HEK293T (cell line): ENCODE results near the gene SHROOM1.

Experiments
- CTCF ChIA-PET: fragments of 350-600 bp; formaldehyde crosslinking; extraction: SDS; loops from one replicate; lab custom pipeline; 2021; ENCODE audit warnings: antibody characterized with exemption, inconsistent platforms; lab: Yijun Ruan, JAX
- POLR2A ChIA-PET: fragments of 350-600 bp; formaldehyde crosslinking; extraction: SDS; loops from one replicate; lab custom pipeline; 2020; ENCODE audit warnings: antibody characterized with exemption, inconsistent platforms; lab: Yijun Ruan, JAX
- DNase-seq: peaks from one replicate; pipeline ENCODE4 v3.0.0; 2012; ENCODE audit warnings: mixed read lengths; ENCODE audit errors: extremely low spot score
- ARNT ChIP-seq: fragments of 450-650 bp; IDR thresholded peaks from 2 replicates; pipeline ENCODE4 v1.6.1; 2017; ENCODE audit warnings: mild to moderate bottlenecking
- BHLHE40 ChIP-seq: fragments of 450-650 bp; IDR thresholded peaks from 2 replicates; pipeline ENCODE4 v1.6.1; 2016; ENCODE audit warnings: mild to moderate bottlenecking, moderate library complexity, borderline replicate concordance
- CTBP1 ChIP-seq: fragments of 450-650 bp; IDR thresholded peaks from 2 replicates; pipeline ENCODE4 v1.6.1; 2016; ENCODE audit warnings: borderline replicate concordance
- ELF4 ChIP-seq: fragments of 450-650 bp; IDR thresholded peaks from 2 replicates; pipeline ENCODE4 v1.6.1; 2017; ENCODE audit warnings: antibody characterized with exemption
- FOXA1 ChIP-seq: fragments of 450-650 bp; IDR thresholded peaks from 2 replicates; pipeline ENCODE4 v1.6.1; 2016; ENCODE audit warnings: mild to moderate bottlenecking
- FOXK2 ChIP-seq: fragments of 450-650 bp; IDR thresholded peaks from 2 replicates; pipeline ENCODE4 v1.6.1; 2016; ENCODE audit warnings: mild to moderate bottlenecking
- FOXM1 ChIP-seq: fragments of 450-650 bp; IDR thresholded peaks from 2 replicates; pipeline ENCODE4 v1.6.1; 2017; ENCODE audit warnings: mild to moderate bottlenecking, borderline replicate concordance
- HDGF ChIP-seq: fragments of 450-650 bp; IDR thresholded peaks from 2 replicates; pipeline ENCODE4 v1.6.1; 2017; ENCODE audit warnings: antibody characterized with exemption, borderline replicate concordance
- L3MBTL2 ChIP-seq: fragments of 450-650 bp; conservative IDR thresholded peaks from 2 replicates; pipeline ENCODE4 v1.6.1; 2016; ENCODE audit warnings: mild to moderate bottlenecking
- LEF1 ChIP-seq: fragments of 450-650 bp; IDR thresholded peaks from 2 replicates; pipeline ENCODE4 v1.6.1; 2017; ENCODE audit warnings: mild to moderate bottlenecking, borderline replicate concordance
- NFRKB ChIP-seq: fragments of 450-650 bp; IDR thresholded peaks from 2 replicates; pipeline ENCODE4 v1.6.1; 2016; ENCODE audit warnings: mild to moderate bottlenecking, moderate library complexity
- SP1 ChIP-seq: fragments of 450-650 bp; IDR thresholded peaks from 2 replicates; pipeline ENCODE4 v1.6.1; 2017
- SUZ12 ChIP-seq: fragments of 450-650 bp; IDR thresholded peaks from 2 replicates; pipeline ENCODE4 v1.6.1; 2016; ENCODE audit warnings: mild to moderate bottlenecking
- TARDBP ChIP-seq: fragments of 450-650 bp; IDR thresholded peaks from 2 replicates; pipeline ENCODE4 v1.6.1; 2016
- ZNF384 ChIP-seq: fragments of 450-650 bp; IDR thresholded peaks from 2 replicates; pipeline ENCODE4 v1.6.1; 2016
- TF ChIP-seq, protein P1 (sequence below): fragments of 450-650 bp; IDR thresholded peaks from 2 replicates; pipeline ENCODE4 v1.6.1; 2016

SHROOM1 gene

GRCh38 chr5:132826424-132827082, 3.9 kb downstream of the SHROOM1 start:
- no peak for TF ChIP-seq SUZ12
- no peak for TF ChIP-seq LEF1
- no peak for TF ChIP-seq HDGF
- TF ChIP-seq FOXK2 = no peak
- TF ChIP-seq NFRKB = no peak
- no peak for TF ChIP-seq L3MBTL2
- TF ChIP-seq CTBP1 = no peak
- no peak for TF ChIP-seq BHLHE40
- TF ChIP-seq SP1 = no peak
- TF ChIP-seq FOXA1 = no peak
- no peak for TF ChIP-seq ARNT
- no peak for TF ChIP-seq ELF4
- no peak for TF ChIP-seq FOXM1
- TF ChIP-seq TARDBP = no peak
- TF ChIP-seq, protein P1, sequence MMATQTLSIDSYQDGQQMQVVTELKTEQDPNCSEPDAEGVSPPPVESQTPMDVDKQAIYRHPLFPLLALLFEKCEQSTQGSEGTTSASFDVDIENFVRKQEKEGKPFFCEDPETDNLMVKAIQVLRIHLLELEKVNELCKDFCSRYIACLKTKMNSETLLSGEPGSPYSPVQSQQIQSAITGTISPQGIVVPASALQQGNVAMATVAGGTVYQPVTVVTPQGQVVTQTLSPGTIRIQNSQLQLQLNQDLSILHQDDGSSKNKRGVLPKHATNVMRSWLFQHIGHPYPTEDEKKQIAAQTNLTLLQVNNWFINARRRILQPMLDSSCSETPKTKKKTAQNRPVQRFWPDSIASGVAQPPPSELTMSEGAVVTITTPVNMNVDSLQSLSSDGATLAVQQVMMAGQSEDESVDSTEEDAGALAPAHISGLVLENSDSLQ = no peak
- TF ChIP-seq ZNF384 = no peak
- no peak for DNase-seq
- CTCF ChIA-PET = no interaction called here
- POLR2A ChIA-PET = interaction anchor here (0.7 kb wide), 1 partner anchor 89 kb away, joined by 3 read pairs; the partner anchor contains the start of gene KIF3A

DNA sequence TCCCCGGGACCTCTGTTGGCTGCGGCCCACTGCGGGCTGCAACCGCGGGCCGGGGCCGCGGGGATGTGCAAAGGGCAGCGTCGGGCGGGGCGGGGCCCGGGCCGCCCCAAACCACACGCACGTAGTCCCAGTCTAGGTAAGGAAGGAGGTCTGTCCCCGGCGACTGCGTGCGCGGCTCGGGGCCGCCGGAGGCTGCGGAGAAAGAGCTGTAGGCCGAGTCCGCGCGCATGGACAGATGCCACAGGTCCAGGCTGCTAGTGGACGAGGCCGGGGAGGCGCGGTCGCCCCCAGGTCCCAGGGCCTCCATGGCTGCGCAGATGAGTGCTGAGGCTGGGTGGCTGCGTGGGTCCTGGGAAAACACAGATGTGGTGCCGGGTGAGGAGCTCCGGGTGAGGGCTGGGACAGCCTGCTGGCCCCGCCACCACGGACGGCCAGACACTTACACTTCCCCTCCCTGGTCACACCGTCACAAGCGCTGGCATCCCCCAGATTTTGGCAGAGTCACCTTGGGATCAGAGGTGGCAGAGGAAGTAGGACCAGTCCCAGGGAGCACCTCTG, 4.5 kb downstream of the SHROOM1 start:
- ChIA-PET CTCF (no interaction called here), POLR2A (interaction anchor here (0.7 kb wide), 1 partner anchor 88 kb away, joined by 3 read pairs; the partner anchor contains the start of gene KIF3A)
- TF ChIP-seq SP1 (no peak), ZNF384 (no peak), NFRKB (no peak), L3MBTL2 (no peak), ELF4 (no peak), ARNT (no peak), FOXA1 (no peak)
- TF ChIP-seq, protein P1 = no peak
- DNase-seq = no peak

DNA sequence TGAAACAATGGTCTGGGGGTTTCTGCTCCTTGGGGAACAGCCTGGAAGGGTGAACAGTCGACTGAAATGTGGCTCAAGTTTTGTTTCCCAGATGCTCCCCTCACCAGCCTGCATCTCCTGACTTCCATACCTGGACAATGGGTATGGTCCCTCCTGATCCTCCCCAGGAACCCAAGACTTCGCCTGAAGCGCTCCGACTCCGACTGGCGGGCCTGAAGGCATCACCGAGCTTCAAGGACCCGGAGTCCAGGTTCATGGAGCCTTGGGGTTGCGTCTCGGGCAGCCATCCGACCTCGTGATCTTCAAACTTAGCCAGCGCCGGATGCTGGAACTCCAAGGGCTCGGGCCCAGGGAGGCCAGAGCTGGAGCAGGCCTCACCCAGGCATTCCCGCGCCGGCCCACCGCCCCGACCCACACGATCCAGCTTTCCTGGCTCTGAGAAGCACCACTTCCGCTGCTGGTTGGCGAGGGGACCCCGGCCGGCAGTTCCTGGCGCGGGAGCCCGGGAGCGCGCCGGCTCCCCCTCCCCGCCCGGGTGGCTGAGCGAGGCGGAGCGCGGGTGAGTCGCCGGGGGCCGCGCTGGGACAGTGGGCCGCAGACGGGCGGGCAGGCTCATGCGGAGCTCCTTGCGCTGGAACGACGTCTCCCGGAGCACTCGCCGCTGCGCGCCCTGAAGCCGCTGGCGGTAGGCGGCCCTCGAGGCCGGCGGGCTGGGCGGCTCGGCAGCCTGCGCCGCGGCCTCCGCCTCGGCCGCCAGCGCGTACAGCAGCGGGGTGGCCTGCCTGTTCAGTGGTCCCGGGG, 5.2 kb downstream of the SHROOM1 start:
- TF ChIP-seq BHLHE40 = no peak
- TF ChIP-seq FOXK2 = no peak
- TF ChIP-seq HDGF = no peak
- TF ChIP-seq ELF4 = no peak
- TF ChIP-seq NFRKB = no peak
- no peak for TF ChIP-seq L3MBTL2
- TF ChIP-seq, protein P1 = no peak
- no peak for TF ChIP-seq ZNF384
- no peak for TF ChIP-seq CTBP1
- ChIA-PET POLR2A (no interaction called here), CTCF (no interaction called here)
- no peak for DNase-seq

GRCh38 chr5:132824426-132824825, 6.0 kb downstream of the SHROOM1 start:
- no peak for DNase-seq
- TF ChIP-seq, protein P1 = no peak
- TF ChIP-seq TARDBP (no peak), FOXK2 (no peak)
- CTCF ChIA-PET = no interaction called here
- POLR2A ChIA-PET = interaction anchor here (1.5 kb wide), 1 partner anchor 42 kb away, joined by 3 read pairs; the partner anchor contains the start of genes GDF9 and UQCRQ

GRCh38 chr5:132823481-132824050, 6.9 kb downstream of the SHROOM1 start:
- ChIA-PET POLR2A (interaction anchor here (1.5 kb wide), 1 partner anchor 43 kb away, joined by 3 read pairs; the partner anchor contains the start of genes GDF9 and UQCRQ), CTCF (no interaction called here)
- DNase-seq = no peak
- TF ChIP-seq TARDBP (no peak), SUZ12 (no peak), ARNT (no peak), FOXM1 (no peak), BHLHE40 (no peak), LEF1 (no peak), NFRKB (no peak), HDGF (no peak), ZNF384 (no peak), FOXK2 (no peak), CTBP1 (no peak), FOXA1 (no peak), ELF4 (no peak), L3MBTL2 (no peak)
- TF ChIP-seq, protein P1 = no peak
